GM12891 (cell line): ENCODE results near the gene STAP1.

Experiments used
- POLR2A ChIP-seq: IDR thresholded peaks from 2 replicates; pipeline ENCODE4 v1.6.1; 2011; ENCODE audit warnings: low read depth, low read length, control low read depth
- POLR2AphosphoS5 ChIP-seq: IDR thresholded peaks from 2 replicates; pipeline ENCODE4 v1.6.1; 2011; ENCODE audit warnings: low read depth, low read length, control low read depth
- POU2F2 ChIP-seq: IDR thresholded peaks from 2 replicates; pipeline ENCODE4 v1.6.1; 2011; ENCODE audit warnings: low read depth, mild to moderate bottlenecking, control low read depth, low read length, moderate library complexity
- TAF1 ChIP-seq: IDR thresholded peaks from 2 replicates; pipeline ENCODE4 v1.6.1; 2011; ENCODE audit warnings: low read depth, low read length, control low read depth

- no peak for TF ChIP-seq POLR2A
- TF ChIP-seq POLR2AphosphoS5: no peak
- TF ChIP-seq POU2F2: no peak
- no peak for TF ChIP-seq TAF1
Measured at GRCh38 chr4:67571975-67572374, 13.4 kb downstream of the STAP1 start.
